HepG2 (cell line): ENCODE results near the gene VAC14. TPM values are rescaled to one million over a fixed set of nuclear protein-coding genes. Genes with fewer than 3 reads are reported as not detected.
A peak's percentile ranks its signal among the peaks of the same experiment; 100 is the strongest.
"Not testable (repeated sequence)": the region's sequence is repeated elsewhere in the genome, so short reads cannot be mapped to it uniquely, and the experiment has no call there.

Experiments used
- ATAC-seq: fragments of 200-7000 bp; cut with Tn5 transposase; 3 replicates; pipeline ENCODE4 v1.9.1; 2020; ENCODE audit warnings: mild to moderate bottlenecking, moderate library complexity
- BruUV-seq: library from RNA; stranded (reverse); fragments of 400-500 nt; replicated peaks from 2 replicates; lab custom pipeline; 2021; lab: Mats Ljungman, UMichigan
- CTCF ChIA-PET: fragments of 300-600 bp; formaldehyde crosslinking; extraction: SDS; loops from one replicate; lab custom pipeline; 2021; ENCODE audit warnings: low total read pairs, inconsistent platforms, low intra/inter-chr PET ratio; lab: Yijun Ruan, JAX
- POLR2A ChIA-PET: fragments of 350-600 bp; sonication (Branson Sonifier 250); formaldehyde crosslinking; loops from one replicate; lab custom pipeline; 2020; ENCODE audit warnings: antibody characterized with exemption, inconsistent platforms; lab: Yijun Ruan, JAX
- DNase-seq: peaks from one replicate; pipeline ENCODE4 v3.0.0-alpha.2; 2015; ENCODE audit warnings: low spot score
- FAIRE-seq: peaks from 3 replicates; lab custom pipeline; 2011; peaks lifted over from hg19 to GRCh38; lab: Jason Lieb, UNC
- H2AFZ ChIP-seq: one replicate; pipeline ENCODE4 v1.6.1; 2011; ENCODE audit warnings: low read length, inconsistent platforms
- H3K27ac ChIP-seq: fragments of 300-600 bp; 3 replicates; pipeline ENCODE4 v1.8.0; 2011; ENCODE audit warnings: mixed run types, mild to moderate bottlenecking, mixed read lengths, low read length, inconsistent platforms; ENCODE audit not compliant: insufficient read depth; ENCODE audit errors: extremely low read length
- H3K27me3 ChIP-seq, 2 experiments: fragments of 200-600 bp in 1 of 2; 2 replicates in 1 of 2; 3 replicates in 1 of 2; pipeline versions ENCODE4 v1.6.0 to v1.8.0; 2011; ENCODE audit warnings: low read length in 2 of 2, mild to moderate bottlenecking in 2 of 2, moderate library complexity in 2 of 2, inconsistent platforms in 1 of 2; ENCODE audit not compliant: insufficient read depth in 2 of 2, control insufficient read depth in 1 of 2
- H3K36me3 ChIP-seq, 2 experiments: fragments of 200-600 bp in 1 of 2; replicated peaks in 1 of 2; 2 replicates in 1 of 2; 3 replicates in 1 of 2; pipeline versions ENCODE4 v1.5.1 to v1.8.0; 2011; ENCODE audit warnings: low read length in 2 of 2, inconsistent platforms in 1 of 2; ENCODE audit not compliant: insufficient read depth in 2 of 2, control insufficient read depth in 1 of 2
- H3K4me1 ChIP-seq: 2 replicates; pipeline ENCODE4 v1.5.1; 2012; ENCODE audit warnings: low read length, inconsistent platforms; ENCODE audit not compliant: insufficient read depth
- H3K4me2 ChIP-seq: 2 replicates; pipeline ENCODE4 v1.6.0; 2011; ENCODE audit warnings: low read depth, low read length, inconsistent platforms
- H3K4me3 ChIP-seq, 3 experiments: fragments of 200-600 bp in 1 of 3; sonication (generic), shearing (Covaris generic) in 1 of 3; replicated peaks in 1 of 3; 2 replicates each; pipeline ENCODE4 v1.5.1; 2011 to 2016; ENCODE audit warnings: low read length in 3 of 3, inconsistent platforms in 2 of 3, low read depth in 2 of 3, mild to moderate bottlenecking in 2 of 3, control low read depth in 1 of 3, mixed read lengths in 1 of 3; ENCODE audit not compliant: insufficient read depth in 1 of 3
- H3K79me2 ChIP-seq: one replicate; pipeline ENCODE4 v1.6.1; 2011; ENCODE audit warnings: low read length, inconsistent platforms; ENCODE audit not compliant: insufficient read depth
- H3K9ac ChIP-seq: 2 replicates; pipeline ENCODE4 v1.6.0; 2011; ENCODE audit warnings: mild to moderate bottlenecking, low read depth, low read length, inconsistent platforms; ENCODE audit not compliant: insufficient read depth
- H3K9me3 ChIP-seq: 2 replicates; pipeline ENCODE4 v1.5.1; 2012; ENCODE audit warnings: mild to moderate bottlenecking, low read length
- H4K20me1 ChIP-seq: 2 replicates; pipeline ENCODE4 v1.6.0; 2011; ENCODE audit warnings: inconsistent platforms, mild to moderate bottlenecking, low read length, moderate library complexity; ENCODE audit not compliant: insufficient read depth
- ARNT ChIP-seq: fragments of 450-650 bp; IDR thresholded peaks from 2 replicates; pipeline ENCODE4 v1.6.1; 2017
- CENPT ChIP-seq: sonication (generic); formaldehyde crosslinking; IDR thresholded peaks from 2 replicates; pipeline ENCODE4 v1.8.0; 2022; ENCODE audit warnings: low read depth, mild to moderate bottlenecking, moderate library complexity, missing genetic modification reagents
- EZH2 ChIP-seq: conservative IDR thresholded peaks from 2 replicates; pipeline ENCODE4 v1.6.1; 2012; ENCODE audit warnings: mild to moderate bottlenecking, low read depth, low read length, moderate library complexity
- FOXK2 ChIP-seq: fragments of 450-650 bp; IDR thresholded peaks from 2 replicates; pipeline ENCODE4 v1.6.1; 2016
- GATAD2A ChIP-seq: IDR thresholded peaks from 2 replicates; pipeline ENCODE4 v1.6.1; 2016
- HDAC6 ChIP-seq: fragments of 200-600 bp; sonication (generic); IDR thresholded peaks from 2 replicates; pipeline ENCODE4 v1.7.0; 2017; ENCODE audit warnings: mild to moderate bottlenecking, antibody characterized with exemption, low read length, low read depth
- KDM4B ChIP-seq: sonication (generic); formaldehyde crosslinking; IDR thresholded peaks from 2 replicates; pipeline ENCODE4 v1.4.0; 2020; ENCODE audit warnings: missing genetic modification reagents
- SRSF4 ChIP-seq: fragments of 200-400 bp; formaldehyde crosslinking; IDR thresholded peaks from one replicate; pipeline ENCODE4 v1.6.1; 2018; ENCODE audit warnings: mild to moderate bottlenecking, low read depth, low read length, moderate library complexity; ENCODE audit not compliant: poor library complexity, severe bottlenecking
- TIGD3 ChIP-seq: sonication (generic); formaldehyde crosslinking; IDR thresholded peaks from 2 replicates; pipeline ENCODE4 v1.5.1; 2020; ENCODE audit warnings: mild to moderate bottlenecking, missing genetic modification reagents, borderline replicate concordance
- XBP1 ChIP-seq: sonication (generic); formaldehyde crosslinking; IDR thresholded peaks from 2 replicates; pipeline ENCODE4 v1.5.0; 2020; ENCODE audit warnings: missing genetic modification reagents
- ZNF790 ChIP-seq: sonication (generic); formaldehyde crosslinking; IDR thresholded peaks from 2 replicates; pipeline ENCODE4 v1.8.0; 2022; ENCODE audit warnings: missing genetic modification reagents, mild to moderate bottlenecking, borderline replicate concordance
- WGBS: methylation state at CpG from one replicate; pipeline ENCODE4 v1.1.6; 2017; ENCODE audit warnings: low lambda C conversion rate; 5-methylcytosine and 5-hydroxymethylcytosine counted together
- in situ Hi-C: cut with HindIII; loops from 2 replicates; pipeline ENCODE4 v1.10.0; 2017; ENCODE audit warnings: low pct_unique_long_range_greater_than_20kb; ENCODE audit not compliant: extremely low pct_ligation_motif_present
- intact Hi-C: fragments of 100-400 bp; cut with micrococcal nuclease; formaldehyde crosslinking; loops from one replicate; pipeline ENCODE4 v1.10.0; 2022; ENCODE audit not compliant: unreplicated experiment
- polyA plus RNA-seq, 8 experiments: library from polyadenylated mRNA; depleted of rRNA in 3 of 8; stranded (reverse) in 7 of 8; unstranded in 1 of 8; fragments of >200 nt; fragmentation: Illumina TruSeq in 4 of 8; extraction: Trizol in 4 of 8; gene quantifications; 2 replicates each; pipeline versions ENCODE4 v1.2.1 to v1.2.3, GENCODE V29; 2011 to 2016; ENCODE audit warnings: low read depth in 4 of 8, missing spikeins in 1 of 8, mixed read lengths in 1 of 8; ENCODE audit not compliant: insufficient read depth in 1 of 8
- total RNA-seq, 5 experiments: library from RNA; depleted of rRNA; stranded (reverse); fragments of >200 nt; fragmentation: Illumina TruSeq; extraction: Trizol; gene quantifications; 2 replicates each; pipeline ENCODE4 v1.2.3, GENCODE V29; 2016; ENCODE audit warnings: low read depth in 1 of 5
- TF ChIP-seq, protein P1 (sequence below): IDR thresholded peaks from 2 replicates; pipeline ENCODE4 v1.6.1; 2016; ENCODE audit warnings: low read depth, borderline replicate concordance
- TF ChIP-seq, protein P2 (sequence below): sonication (generic); formaldehyde crosslinking; IDR thresholded peaks from 2 replicates; pipeline ENCODE4 v1.5.0; 2020; ENCODE audit warnings: mild to moderate bottlenecking, missing genetic modification reagents, borderline replicate concordance

The VAC14 gene
- total and polyA plus RNA-seq, 2 of the 13 experiments (the other 11 are each of a cell fraction or from before 2014, with no cell fraction given), result 23.5 to 24.6 TPM

DNA sequence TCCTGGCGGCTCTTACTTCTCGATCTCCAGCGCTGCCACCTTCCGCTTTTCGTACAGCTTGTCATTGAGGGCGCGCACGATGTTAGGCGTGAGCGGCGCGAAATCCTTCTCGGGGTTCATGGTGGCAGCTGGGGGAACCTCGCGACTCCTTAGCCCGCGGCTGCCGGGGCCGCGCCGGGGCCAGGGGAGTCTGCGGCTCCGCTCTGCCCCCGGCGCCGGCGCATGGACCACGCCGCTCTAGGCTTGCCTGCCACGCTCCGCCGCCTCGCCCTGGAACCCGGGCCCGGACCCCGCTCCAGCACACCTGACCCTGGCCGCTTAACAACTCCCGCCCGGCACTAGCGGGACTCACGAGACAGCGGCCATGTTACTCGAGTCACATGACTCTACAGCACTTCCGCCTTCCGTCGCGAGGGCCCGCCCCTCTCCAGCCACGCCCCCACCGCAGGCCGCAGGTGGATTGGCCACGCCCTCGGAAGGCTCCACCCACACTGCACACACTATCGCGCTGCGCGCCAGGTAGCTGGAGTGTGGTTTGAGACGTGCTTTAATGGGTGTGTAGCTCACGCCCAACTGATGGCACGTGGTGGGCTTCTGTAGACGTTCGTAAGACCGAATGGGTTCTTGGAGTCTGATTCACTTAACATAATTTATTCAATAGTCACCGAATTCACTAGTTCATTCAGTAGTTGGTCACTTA is at the start of gene VAC14 (continued):
- TF ChIP-seq SRSF4, result no peak
- TF ChIP-seq, protein P1, sequence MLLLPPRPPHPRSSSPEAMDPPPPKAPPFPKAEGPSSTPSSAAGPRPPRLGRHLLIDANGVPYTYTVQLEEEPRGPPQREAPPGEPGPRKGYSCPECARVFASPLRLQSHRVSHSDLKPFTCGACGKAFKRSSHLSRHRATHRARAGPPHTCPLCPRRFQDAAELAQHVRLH (CRISPR knock-in tag), result 0 out of 2 replicates have a peak, but pooled peaks have one; percentile 82
- TF ChIP-seq KDM4B (CRISPR knock-in tag), result no peak; the same call in 1 of the 2 replicates
- TF ChIP-seq, protein P2, sequence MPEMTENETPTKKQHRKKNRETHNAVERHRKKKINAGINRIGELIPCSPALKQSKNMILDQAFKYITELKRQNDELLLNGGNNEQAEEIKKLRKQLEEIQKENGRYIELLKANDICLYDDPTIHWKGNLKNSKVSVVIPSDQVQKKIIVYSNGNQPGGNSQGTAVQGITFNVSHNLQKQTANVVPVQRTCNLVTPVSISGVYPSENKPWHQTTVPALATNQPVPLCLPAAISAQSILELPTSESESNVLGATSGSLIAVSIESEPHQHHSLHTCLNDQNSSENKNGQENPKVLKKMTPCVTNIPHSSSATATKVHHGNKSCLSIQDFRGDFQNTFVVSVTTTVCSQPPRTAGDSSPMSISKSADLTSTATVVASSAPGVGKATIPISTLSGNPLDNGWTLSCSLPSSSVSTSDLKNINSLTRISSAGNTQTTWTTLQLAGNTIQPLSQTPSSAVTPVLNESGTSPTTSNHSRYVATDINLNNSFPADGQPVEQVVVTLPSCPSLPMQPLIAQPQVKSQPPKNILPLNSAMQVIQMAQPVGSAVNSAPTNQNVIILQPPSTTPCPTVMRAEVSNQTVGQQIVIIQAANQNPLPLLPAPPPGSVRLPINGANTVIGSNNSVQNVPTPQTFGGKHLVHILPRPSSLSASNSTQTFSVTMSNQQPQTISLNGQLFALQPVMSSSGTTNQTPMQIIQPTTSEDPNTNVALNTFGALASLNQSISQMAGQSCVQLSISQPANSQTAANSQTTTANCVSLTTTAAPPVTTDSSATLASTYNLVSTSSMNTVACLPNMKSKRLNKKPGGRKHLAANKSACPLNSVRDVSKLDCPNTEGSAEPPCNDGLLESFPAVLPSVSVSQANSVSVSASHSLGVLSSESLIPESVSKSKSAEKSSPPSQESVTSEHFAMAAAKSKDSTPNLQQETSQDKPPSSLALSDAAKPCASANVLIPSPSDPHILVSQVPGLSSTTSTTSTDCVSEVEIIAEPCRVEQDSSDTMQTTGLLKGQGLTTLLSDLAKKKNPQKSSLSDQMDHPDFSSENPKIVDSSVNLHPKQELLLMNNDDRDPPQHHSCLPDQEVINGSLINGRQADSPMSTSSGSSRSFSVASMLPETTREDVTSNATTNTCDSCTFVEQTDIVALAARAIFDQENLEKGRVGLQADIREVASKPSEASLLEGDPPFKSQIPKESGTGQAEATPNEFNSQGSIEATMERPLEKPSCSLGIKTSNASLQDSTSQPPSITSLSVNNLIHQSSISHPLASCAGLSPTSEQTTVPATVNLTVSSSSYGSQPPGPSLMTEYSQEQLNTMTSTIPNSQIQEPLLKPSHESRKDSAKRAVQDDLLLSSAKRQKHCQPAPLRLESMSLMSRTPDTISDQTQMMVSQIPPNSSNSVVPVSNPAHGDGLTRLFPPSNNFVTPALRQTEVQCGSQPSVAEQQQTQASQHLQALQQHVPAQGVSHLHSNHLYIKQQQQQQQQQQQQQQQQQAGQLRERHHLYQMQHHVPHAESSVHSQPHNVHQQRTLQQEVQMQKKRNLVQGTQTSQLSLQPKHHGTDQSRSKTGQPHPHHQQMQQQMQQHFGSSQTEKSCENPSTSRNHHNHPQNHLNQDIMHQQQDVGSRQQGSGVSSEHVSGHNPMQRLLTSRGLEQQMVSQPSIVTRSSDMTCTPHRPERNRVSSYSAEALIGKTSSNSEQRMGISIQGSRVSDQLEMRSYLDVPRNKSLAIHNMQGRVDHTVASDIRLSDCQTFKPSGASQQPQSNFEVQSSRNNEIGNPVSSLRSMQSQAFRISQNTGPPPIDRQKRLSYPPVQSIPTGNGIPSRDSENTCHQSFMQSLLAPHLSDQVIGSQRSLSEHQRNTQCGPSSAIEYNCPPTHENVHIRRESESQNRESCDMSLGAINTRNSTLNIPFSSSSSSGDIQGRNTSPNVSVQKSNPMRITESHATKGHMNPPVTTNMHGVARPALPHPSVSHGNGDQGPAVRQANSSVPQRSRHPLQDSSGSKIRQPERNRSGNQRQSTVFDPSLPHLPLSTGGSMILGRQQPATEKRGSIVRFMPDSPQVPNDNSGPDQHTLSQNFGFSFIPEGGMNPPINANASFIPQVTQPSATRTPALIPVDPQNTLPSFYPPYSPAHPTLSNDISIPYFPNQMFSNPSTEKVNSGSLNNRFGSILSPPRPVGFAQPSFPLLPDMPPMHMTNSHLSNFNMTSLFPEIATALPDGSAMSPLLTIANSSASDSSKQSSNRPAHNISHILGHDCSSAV (CRISPR knock-in tag), result no peak
- peak; percentile 77 for TF ChIP-seq GATAD2A
- TF ChIP-seq XBP1, result no peak
- TF ChIP-seq ZNF790, result no peak
- TF ChIP-seq EZH2, result no peak
- TF ChIP-seq HDAC6, result no peak
- peak; percentile 56; the same call in 1 of the 2 replicates for TF ChIP-seq FOXK2
- TF ChIP-seq ARNT, result no peak
- no peak for TF ChIP-seq TIGD3 (CRISPR knock-in tag)
- no peak for TF ChIP-seq CENPT (CRISPR knock-in tag)

DNA sequence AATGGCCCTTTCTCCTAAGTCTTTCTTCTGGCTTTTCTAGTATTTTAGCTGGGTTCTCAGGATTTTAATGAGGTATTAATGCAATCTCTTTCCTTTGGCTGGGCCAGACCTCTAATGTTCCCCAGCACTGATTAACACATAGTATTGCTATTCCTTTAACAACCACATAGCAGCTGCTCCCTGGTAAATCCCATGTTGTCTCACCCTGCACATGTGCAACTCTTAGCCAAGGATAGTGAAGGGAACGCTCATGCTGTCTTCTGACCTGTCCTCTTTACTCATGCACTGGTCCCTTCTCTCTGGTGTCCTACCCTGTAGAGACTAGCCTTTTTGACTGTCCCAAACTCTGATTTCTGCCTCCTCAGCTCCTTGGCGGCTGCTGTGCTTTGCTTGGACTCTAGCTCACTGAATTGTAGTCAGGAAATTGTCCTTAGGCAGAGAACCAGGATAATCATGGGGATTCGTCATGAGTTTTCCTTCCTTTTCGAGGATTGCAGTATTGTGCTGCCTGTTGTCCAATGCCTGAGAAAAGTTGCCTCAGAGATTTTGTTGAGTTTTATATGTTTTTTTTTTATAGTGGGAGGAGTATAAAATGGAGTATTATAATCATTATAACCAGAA is 22.6 kb upstream of the VAC14 start:
- H3K79me2 ChIP-seq, CTCF ChIA-PET, H4K20me1 ChIP-seq, H3K27ac ChIP-seq, intact Hi-C loops, in situ Hi-C loops, H3K27me3 ChIP-seq, H3K4me1 ChIP-seq, H2AFZ ChIP-seq, H3K9ac ChIP-seq, BruUV-seq, H3K9me3 ChIP-seq, FAIRE-seq, DNase-seq, H3K36me3 ChIP-seq, H3K4me2 ChIP-seq, ATAC-seq, H3K4me3 ChIP-seq, POLR2A ChIA-PET: not testable (repeated sequence)
- WGBS, result 4% methylated on average over 3 of the region's 4 CpGs
